Thyroid gland (tissue), 4 donors: Measurements from ENCODE around the gene PRDM2. TPM values are rescaled to one million over a fixed set of nuclear protein-coding genes. Genes with fewer than 3 reads are reported as not detected.
A peak's percentile ranks its signal among the peaks of the same experiment; 100 is the strongest.

Experiments used
- DNase-seq, 2 donors: peaks; one replicate each; pipeline ENCODE4 v3.0.0-alpha.2; 2019
- H3K27ac ChIP-seq, 3 donors: fragments of 200-600 bp; sonication (generic); 1 replicate in 2 of 3; 2 replicates in 1 of 3; pipeline ENCODE4 v1.5.1; 2016 to 2019; ENCODE audit warnings: mild to moderate bottlenecking in 1 of 3, moderate library complexity in 1 of 3
- H3K27me3 ChIP-seq: fragments of 200-600 bp; sonication (generic); one replicate; pipeline ENCODE4 v1.5.1; 2019
- H3K36me3 ChIP-seq, 2 donors: fragments of 200-600 bp; sonication (generic); one replicate each; pipeline ENCODE4 v1.5.1; 2016 to 2019
- H3K4me1 ChIP-seq, 2 donors: fragments of 200-600 bp; sonication (generic); one replicate each; pipeline ENCODE4 v1.5.1; 2017 to 2019
- H3K4me3 ChIP-seq, 3 donors: fragments of 200-600 bp; sonication (generic); replicated peaks in 1 of 3; 1 replicate in 2 of 3; 2 replicates in 1 of 3; pipeline ENCODE4 v1.5.1; 2016; ENCODE audit warnings: mild to moderate bottlenecking in 1 of 3
- H3K9me3 ChIP-seq: fragments of 200-600 bp; sonication (generic); one replicate; pipeline ENCODE4 v1.5.1; 2017
- CTCF ChIP-seq, 6 experiments: fragments of 200-600 bp in 3 of 6; fragments of 450-650 bp in 3 of 6; sonication (generic) in 3 of 6; IDR thresholded peaks; one replicate each; pipeline ENCODE4 v1.5.1; 2016 to 2019; ENCODE audit warnings: antibody characterized with exemption in 6 of 6, mild to moderate bottlenecking in 2 of 6, inconsistent platforms in 1 of 6, moderate library complexity in 1 of 6
- POLR2A ChIP-seq, 2 donors: fragments of 450-650 bp; IDR thresholded peaks; one replicate each; pipeline ENCODE4 v1.6.1; 2017; ENCODE audit warnings: antibody characterized with exemption in 2 of 2, mild to moderate bottlenecking in 2 of 2, moderate library complexity in 1 of 2
- WGBS, 2 donors: methylation state at CpG; one replicate each; pipeline ENCODE4 v1.1.5; 2017; 5-methylcytosine and 5-hydroxymethylcytosine counted together
- intact Hi-C: fragments of 100-400 bp; cut with DNase I; formaldehyde crosslinking; loops from one replicate; pipeline ENCODE4 v1.15.1; 2023
- total RNA-seq, 4 donors: library from RNA; depleted of rRNA; stranded (reverse); fragments of >200 nt; gene quantifications; one replicate each; pipeline ENCODE4 v1.2.3, GENCODE V29; 2016

PRDM2 gene
- total RNA-seq, 4 donors from 2014 or later, result 39.5 to 63.9 (median 45.4) TPM

GRCh38 chr1:13808729-13809131, 108.7 kb downstream of the PRDM2 start:
- peaks cover 2 to 8% of the 10 kb centered on the region in 2 donors for H3K4me1 ChIP-seq
- H3K4me3 ChIP-seq, result no peak overlapping the region
- H3K36me3 ChIP-seq, result no peaks in the 10 kb centered on the region
- whole genome bisulfite sequencing, 2 donors, result 70% methylated on average over 7 of the region's 7 CpGs
- no peak overlapping the region for H3K27ac ChIP-seq
- TF ChIP-seq POLR2A (IDR thresholded peaks at IDR 0.05), result no peak
- TF ChIP-seq CTCF (IDR thresholded peaks at IDR 0.05), result no peak
- no peaks in the 10 kb centered on the region for H3K9me3 ChIP-seq
- DNase-seq, result peak; percentile 69 to 74
- intact Hi-C loops, result loop anchor here (10.0 kb wide), 1 partner anchor 114 kb away; no protein-coding TSS in a partner anchor
- H3K27me3 ChIP-seq, result no peaks in the 10 kb centered on the region

GRCh38 chr1:13809461-13810159, 109.6 kb downstream of the PRDM2 start:
- Histone ChIP-seq H3K27me3 (no peaks in the 10 kb centered on the region), H3K4me1 (peaks cover 2 to 8% of the 10 kb centered on the region in 2 donors), H3K36me3 (no peaks in the 10 kb centered on the region), H3K27ac (no peak overlapping the region), H3K4me3 (no peak overlapping the region), H3K9me3 (no peaks in the 10 kb centered on the region)
- no peak for TF ChIP-seq CTCF (IDR thresholded peaks at IDR 0.05)
- intact Hi-C loops, result loop anchor here (5.0 to 10.0 kb wide), 2 partner anchors 115 to 142 kb away; no protein-coding TSS in a partner anchor
- no peak for DNase-seq
- WGBS, 2 donors, result 92 to 97% methylated on average over 15 of the region's 15 CpGs

- TF ChIP-seq POLR2A (IDR thresholded peaks at IDR 0.05), result no peak
- TF ChIP-seq CTCF (IDR thresholded peaks at IDR 0.05), result no peak
- H3K27me3 ChIP-seq, result no peaks in the 10 kb centered on the region
- intact Hi-C loops, result loop anchor here (5.0 kb wide), 1 partner anchor 145 kb away; no protein-coding TSS in a partner anchor
- WGBS, 2 donors, result 88 to 93% methylated on average over 14 to 20 of the region's 20 CpGs
- no peaks in the 10 kb centered on the region for H3K9me3 ChIP-seq
- DNase-seq, result no peak
- no peak overlapping the region for H3K27ac ChIP-seq
- no peak overlapping the region for H3K4me3 ChIP-seq
- H3K4me1 ChIP-seq, result peaks cover 2 to 8% of the 10 kb centered on the region in 2 donors
- no peaks in the 10 kb centered on the region for H3K36me3 ChIP-seq
These were observed 112.7 kb downstream of the PRDM2 start for GRCh38 chr1:13812456-13813397.

- TF ChIP-seq CTCF (IDR thresholded peaks at IDR 0.05) (peak; percentile 27 to 71 (median 51)), POLR2A (IDR thresholded peaks at IDR 0.05) (no peak)
- intact Hi-C loops, result loop anchor here (5.0 kb wide), 1 partner anchor 146 kb away; no protein-coding TSS in a partner anchor
- 50 to 67% methylated on average over 12 to 17 of the region's 17 CpGs for WGBS, 2 donors
- H3K27me3 ChIP-seq, result no peaks in the 10 kb centered on the region
- DNase-seq, result peak; percentile 36 to 49
- peaks cover 2 to 8% of the 10 kb centered on the region in 2 donors for H3K4me1 ChIP-seq
- H3K27ac ChIP-seq, result no peak overlapping the region
- no peak overlapping the region for H3K4me3 ChIP-seq
- no peaks in the 10 kb centered on the region for H3K36me3 ChIP-seq
- no peaks in the 10 kb centered on the region for H3K9me3 ChIP-seq
These were observed 113.5 kb downstream of the PRDM2 start for GRCh38 chr1:13813398-13814012.
